Neuron (in vitro differentiated cells): Measurements from ENCODE around the gene CCR3.

Source experiments
- H2AFZ ChIP-seq: one replicate; pipeline ENCODE4 v1.6.1; 2013; ENCODE audit warnings: low read depth, mild to moderate bottlenecking, inconsistent platforms, low read length, moderate library complexity
- H3K27me3 ChIP-seq: one replicate; pipeline ENCODE4 v1.6.1; 2013; ENCODE audit warnings: low read length; ENCODE audit not compliant: insufficient read depth
- H3K36me3 ChIP-seq: one replicate; pipeline ENCODE4 v1.6.1; 2013; ENCODE audit warnings: low read length; ENCODE audit not compliant: insufficient read depth
- H3K4me1 ChIP-seq: one replicate; pipeline ENCODE4 v1.6.1; 2013; ENCODE audit warnings: low read length; ENCODE audit not compliant: insufficient read depth
- H3K4me3 ChIP-seq: 2 replicates; pipeline ENCODE4 v1.5.1; 2013; ENCODE audit warnings: mild to moderate bottlenecking, low read length, moderate library complexity
- H3K9me3 ChIP-seq: one replicate; pipeline ENCODE4 v1.6.1; 2013; ENCODE audit warnings: low read length

The CCR3 gene

GRCh38 chr3:46269556-46269955 lies 27.3 kb downstream of the CCR3 start:
- Histone ChIP-seq H3K36me3 (no peaks in the 10 kb centered on the region), H3K9me3 (no peaks in the 10 kb centered on the region), H3K4me3 (no peak overlapping the region), H2AFZ (no peak overlapping the region), H3K4me1 (no peaks in the 10 kb centered on the region), H3K27me3 (no peaks in the 10 kb centered on the region)

- Histone ChIP-seq H3K27me3 (no peaks in the 10 kb centered on the region), H3K9me3 (no peaks in the 10 kb centered on the region), H3K36me3 (no peaks in the 10 kb centered on the region), H2AFZ (no peak overlapping the region), H3K4me3 (no peak overlapping the region), H3K4me1 (no peaks in the 10 kb centered on the region)
These were observed 28.2 kb downstream of the CCR3 start for GRCh38 chr3:46270474-46270873.

- no peaks in the 10 kb centered on the region for H3K4me1 ChIP-seq
- H2AFZ ChIP-seq = no peak overlapping the region
- no peaks in the 10 kb centered on the region for H3K36me3 ChIP-seq
- H3K27me3 ChIP-seq = no peaks in the 10 kb centered on the region
- no peak overlapping the region for H3K4me3 ChIP-seq
- H3K9me3 ChIP-seq = no peaks in the 10 kb centered on the region
These were observed 29.0 kb downstream of the CCR3 start for GRCh38 chr3:46271209-46271745.

GRCh38 chr3:46272028-46272451 lies 29.8 kb downstream of the CCR3 start:
- H3K27me3 ChIP-seq = no peaks in the 10 kb centered on the region
- H3K36me3 ChIP-seq = no peaks in the 10 kb centered on the region
- no peak overlapping the region for H3K4me3 ChIP-seq
- H2AFZ ChIP-seq = no peak overlapping the region
- no peaks in the 10 kb centered on the region for H3K9me3 ChIP-seq
- no peaks in the 10 kb centered on the region for H3K4me1 ChIP-seq

GRCh38 chr3:46276497-46277099 lies 34.3 kb downstream of the CCR3 start:
- Histone ChIP-seq H3K36me3 (no peaks in the 10 kb centered on the region), H3K9me3 (no peaks in the 10 kb centered on the region), H3K4me1 (no peaks in the 10 kb centered on the region), H2AFZ (no peak overlapping the region), H3K27me3 (no peaks in the 10 kb centered on the region), H3K4me3 (no peak overlapping the region)

- H3K4me3 ChIP-seq = no peak overlapping the region
- no peaks in the 10 kb centered on the region for H3K27me3 ChIP-seq
- no peaks in the 10 kb centered on the region for H3K9me3 ChIP-seq
These were observed 35.2 kb downstream of the CCR3 start for GRCh38 chr3:46277476-46277875.

GRCh38 chr3:46278816-46279672 lies 36.8 kb downstream of the CCR3 start:
- Histone ChIP-seq H2AFZ (no peak overlapping the region), H3K4me3 (no peak overlapping the region), H3K27me3 (no peaks in the 10 kb centered on the region), H3K4me1 (no peaks in the 10 kb centered on the region), H3K9me3 (no peaks in the 10 kb centered on the region), H3K36me3 (no peaks in the 10 kb centered on the region)

More at GRCh38 chr3:46277476-46277875, 35.2 kb downstream of the CCR3 start:
- Histone ChIP-seq H3K4me1 (no peaks in the 10 kb centered on the region), H3K36me3 (no peaks in the 10 kb centered on the region), H2AFZ (no peak overlapping the region)

- H3K9me3 ChIP-seq = no peaks in the 10 kb centered on the region
- no peaks in the 10 kb centered on the region for H3K4me1 ChIP-seq
- H2AFZ ChIP-seq = no peak overlapping the region
- no peak overlapping the region for H3K4me3 ChIP-seq
- H3K36me3 ChIP-seq = no peaks in the 10 kb centered on the region
- H3K27me3 ChIP-seq = no peaks in the 10 kb centered on the region
These were observed 38.0 kb downstream of the CCR3 start for GRCh38 chr3:46280105-46280797.

GRCh38 chr3:46281551-46281950 lies 39.3 kb downstream of the CCR3 start:
- H3K9me3 ChIP-seq = no peaks in the 10 kb centered on the region
- no peak overlapping the region for H2AFZ ChIP-seq
- no peaks in the 10 kb centered on the region for H3K27me3 ChIP-seq
- no peaks in the 10 kb centered on the region for H3K4me1 ChIP-seq
- no peaks in the 10 kb centered on the region for H3K36me3 ChIP-seq
- no peak overlapping the region for H3K4me3 ChIP-seq

- Histone ChIP-seq H3K27me3 (no peaks in the 10 kb centered on the region), H3K4me1 (no peaks in the 10 kb centered on the region), H3K4me3 (no peak overlapping the region), H2AFZ (no peak overlapping the region), H3K36me3 (no peaks in the 10 kb centered on the region), H3K9me3 (no peaks in the 10 kb centered on the region)
These were observed 39.8 kb downstream of the CCR3 start for GRCh38 chr3:46282041-46282440.

GRCh38 chr3:46282696-46283095 lies 40.4 kb downstream of the CCR3 start:
- Histone ChIP-seq H3K27me3 (no peaks in the 10 kb centered on the region), H3K4me1 (no peaks in the 10 kb centered on the region), H3K9me3 (no peaks in the 10 kb centered on the region), H3K36me3 (no peaks in the 10 kb centered on the region), H3K4me3 (no peak overlapping the region), H2AFZ (no peak overlapping the region)

- Histone ChIP-seq H3K36me3 (no peaks in the 10 kb centered on the region), H3K4me1 (no peaks in the 10 kb centered on the region), H3K27me3 (no peaks in the 10 kb centered on the region), H3K4me3 (no peak overlapping the region), H2AFZ (no peak overlapping the region), H3K9me3 (no peaks in the 10 kb centered on the region)
These were observed 41.7 kb downstream of the CCR3 start for GRCh38 chr3:46283881-46284450.
